GM19467 (cell line): ENCODE data around the gene SUFU.

Source experiments
- ATAC-seq: cut with Tn5 transposase; IDR thresholded peaks from one replicate; pipeline ENCODE4 v1.9.1; 2021; ENCODE audit warnings: mild to moderate bottlenecking, moderate library complexity; ENCODE audit not compliant: unreplicated experiment

Gene SUFU

DNA sequence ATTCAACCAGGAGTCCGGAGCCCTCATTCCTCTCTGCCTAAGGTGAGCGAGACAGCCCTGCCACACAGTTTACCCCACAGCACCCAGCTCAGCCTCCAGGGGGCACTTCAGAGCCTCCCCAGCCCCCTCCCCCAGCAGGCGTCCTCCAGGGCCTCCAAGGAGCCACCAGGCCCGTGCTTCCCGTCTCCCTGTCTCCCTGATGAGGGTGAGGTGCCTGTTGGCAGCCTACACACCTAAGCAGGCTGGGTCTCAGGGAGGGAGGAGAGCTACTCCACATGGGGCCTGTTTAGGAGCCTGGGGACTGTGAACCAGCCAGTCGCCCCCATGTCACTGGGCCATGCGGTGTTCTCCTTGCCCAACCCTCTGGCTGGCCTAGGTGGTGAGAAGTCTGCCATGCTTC lies 111.6 kb downstream of the SUFU start:
- ATAC-seq = no peak

DNA sequence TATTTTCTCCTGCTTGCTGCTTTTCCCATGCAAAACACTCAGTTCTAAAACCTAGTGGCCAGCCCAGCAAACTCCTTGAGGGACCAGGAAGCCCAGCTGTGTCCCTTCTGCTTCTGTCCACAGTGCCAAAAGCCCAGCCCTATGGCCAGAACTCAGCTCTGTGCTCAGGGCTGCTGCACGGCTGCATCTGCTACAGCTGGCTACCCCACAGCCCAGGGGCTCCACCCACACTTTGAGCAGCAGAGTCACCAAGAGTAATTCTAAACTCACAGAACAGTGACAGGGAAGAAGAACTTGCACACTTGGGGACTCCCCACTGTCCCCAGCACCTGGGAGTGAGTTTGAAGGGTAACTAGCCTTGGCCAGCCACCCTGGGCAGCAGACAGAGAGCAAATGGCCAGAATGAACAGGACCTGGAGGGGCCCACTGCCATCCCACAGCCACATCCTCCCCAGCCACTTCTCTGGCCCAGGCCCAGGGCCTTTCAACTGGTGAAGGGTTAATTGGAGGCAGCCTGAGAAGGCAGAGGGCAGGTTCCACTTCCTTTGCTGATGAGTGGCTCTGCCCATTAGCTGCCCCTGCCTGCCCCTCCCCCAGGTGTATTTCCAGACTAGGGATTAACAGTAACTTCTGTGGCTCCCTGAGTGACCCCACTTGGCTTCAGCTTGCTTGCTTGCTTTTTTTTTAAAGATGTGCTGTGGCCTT lies 112.4 kb downstream of the SUFU start:
- ATAC-seq = no peak

DNA sequence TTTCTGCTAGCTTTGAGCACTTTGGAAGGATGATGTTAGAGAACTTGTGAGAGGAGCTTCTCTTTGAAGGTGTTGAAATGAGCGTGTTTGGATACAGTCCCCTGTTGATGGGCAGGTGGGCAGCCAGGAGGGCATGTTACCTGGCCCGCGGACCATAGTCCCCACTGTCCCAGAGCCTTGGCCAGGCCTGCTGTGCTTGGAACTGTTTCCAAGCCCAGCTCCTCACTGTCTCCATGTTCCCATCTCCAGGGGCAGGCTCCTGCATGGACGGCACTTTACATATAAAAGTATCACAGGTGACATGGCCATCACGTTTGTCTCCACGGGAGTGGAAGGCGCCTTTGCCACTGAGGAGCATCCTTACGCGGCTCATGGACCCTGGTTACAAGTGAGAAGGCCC lies 113.3 kb downstream of the SUFU start:
- ATAC-seq = no peak

DNA sequence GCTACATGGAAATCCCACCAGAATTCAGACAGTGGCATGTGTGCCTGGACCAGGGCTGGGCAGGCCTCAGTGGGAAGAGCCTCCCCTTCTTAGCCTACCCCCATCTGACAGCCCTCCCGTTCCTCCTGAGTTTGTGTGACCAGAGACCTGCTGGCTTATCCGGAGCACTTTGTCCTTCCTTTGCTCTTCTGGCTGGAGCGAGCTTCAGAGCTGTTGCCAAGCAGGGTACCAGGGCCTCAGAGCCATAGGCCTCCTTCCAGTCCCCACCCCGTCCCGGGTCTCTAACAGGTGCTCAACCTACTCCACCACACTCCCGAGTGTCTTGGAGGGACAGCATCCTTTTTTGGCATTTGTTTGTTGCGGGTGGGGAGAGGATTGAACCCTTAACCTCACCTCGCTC lies 114.0 kb downstream of the SUFU start:
- ATAC-seq = no peak

DNA sequence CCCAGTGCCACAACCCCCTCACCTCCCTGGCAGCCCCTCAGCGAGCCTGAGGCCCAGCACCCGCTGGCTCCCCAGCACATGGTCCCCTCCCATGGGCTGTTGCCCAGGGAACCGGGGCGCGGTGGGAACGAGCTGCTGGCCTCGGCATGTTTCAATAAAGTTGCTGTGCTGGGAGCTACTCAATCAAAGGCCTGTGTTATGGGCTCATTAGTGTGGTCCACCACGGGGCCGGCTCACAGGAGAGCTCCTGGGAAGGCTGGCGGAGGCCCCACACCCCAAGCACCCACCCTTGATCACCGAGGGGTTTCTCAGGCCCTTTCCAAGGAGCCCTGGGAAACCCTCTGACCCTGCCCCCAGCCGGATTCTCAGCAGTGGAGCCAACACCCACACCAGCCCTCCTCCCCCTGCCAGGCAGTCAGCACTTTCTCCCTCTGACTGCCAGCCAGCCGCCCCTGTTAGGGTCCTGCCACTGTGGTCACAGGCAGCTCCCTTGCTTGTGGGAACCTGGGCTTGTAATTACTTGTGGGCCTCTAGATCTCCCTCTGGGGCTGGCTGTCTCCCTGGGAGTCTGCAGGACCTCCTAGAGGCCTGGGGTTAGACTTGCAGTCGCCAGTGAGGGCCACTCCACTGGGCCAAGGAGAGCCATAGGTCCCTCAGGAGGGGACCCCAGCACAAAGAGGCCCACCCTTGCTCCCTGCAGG lies 115.7 kb downstream of the SUFU start:
- no peak for ATAC-seq

DNA sequence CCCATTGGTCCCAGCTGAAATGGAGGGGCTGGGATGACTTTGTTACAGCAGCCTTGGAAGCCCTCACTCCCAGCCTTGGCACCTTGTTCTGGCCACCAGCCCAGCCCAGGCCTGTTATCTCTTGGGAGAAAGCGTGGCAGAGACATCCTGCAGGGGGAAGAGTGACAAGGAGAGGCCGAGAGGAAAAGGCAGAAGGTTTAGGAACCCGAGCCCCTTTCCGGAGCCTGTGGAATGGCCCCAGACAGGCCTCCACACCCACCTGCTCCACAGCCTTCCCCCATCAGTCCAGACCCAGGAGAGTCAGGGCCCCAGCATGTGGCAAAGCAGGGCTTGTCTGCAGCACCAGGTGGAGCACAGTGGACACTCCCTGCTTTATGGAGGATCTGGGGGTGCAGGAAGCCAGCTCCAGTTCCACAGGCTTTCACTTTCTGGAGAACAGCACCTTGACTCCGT lies 116.4 kb downstream of the SUFU start:
- no peak for ATAC-seq

DNA sequence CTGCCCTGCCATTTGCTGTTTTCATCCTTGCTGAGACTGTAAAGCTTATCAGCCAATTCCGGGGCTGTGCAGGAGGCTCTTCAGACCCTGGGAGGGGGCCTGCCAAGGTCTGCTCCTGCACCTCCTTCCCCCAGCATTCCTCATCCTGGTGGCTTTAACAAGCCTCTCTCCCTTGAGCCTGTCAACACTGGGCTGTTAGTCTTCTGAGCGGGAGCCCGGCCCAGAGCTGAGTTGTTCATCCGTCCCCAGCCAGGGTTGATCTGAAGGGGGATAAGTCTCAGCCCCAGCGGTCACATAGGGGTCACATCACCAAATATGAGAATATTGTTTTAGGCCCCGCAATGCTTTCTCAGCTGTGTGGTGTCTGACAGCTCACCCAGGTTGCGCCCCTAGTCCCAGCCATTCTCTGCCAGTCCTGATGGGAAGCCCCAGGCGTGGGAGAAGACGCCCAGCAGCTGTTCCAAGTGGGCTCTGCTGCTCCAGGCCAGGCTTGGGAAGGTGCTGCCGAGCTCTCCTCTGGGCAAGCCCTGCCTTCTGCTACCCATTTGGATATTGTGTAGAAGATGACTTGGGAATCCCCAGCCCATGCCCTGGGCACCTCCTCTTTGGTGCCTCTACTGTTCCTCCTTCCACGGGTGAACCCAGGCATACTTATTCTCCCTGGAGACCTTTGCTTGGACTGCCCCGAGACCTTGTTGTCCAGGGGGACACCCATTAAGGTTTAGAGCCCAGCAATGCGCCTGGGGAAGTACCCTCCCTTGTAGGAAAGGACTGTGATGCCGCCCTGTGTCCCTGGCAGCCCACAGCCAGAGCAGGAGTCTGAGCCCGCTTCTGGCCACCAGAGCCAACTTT lies 117.0 kb downstream of the SUFU start:
- ATAC-seq = no peak

DNA sequence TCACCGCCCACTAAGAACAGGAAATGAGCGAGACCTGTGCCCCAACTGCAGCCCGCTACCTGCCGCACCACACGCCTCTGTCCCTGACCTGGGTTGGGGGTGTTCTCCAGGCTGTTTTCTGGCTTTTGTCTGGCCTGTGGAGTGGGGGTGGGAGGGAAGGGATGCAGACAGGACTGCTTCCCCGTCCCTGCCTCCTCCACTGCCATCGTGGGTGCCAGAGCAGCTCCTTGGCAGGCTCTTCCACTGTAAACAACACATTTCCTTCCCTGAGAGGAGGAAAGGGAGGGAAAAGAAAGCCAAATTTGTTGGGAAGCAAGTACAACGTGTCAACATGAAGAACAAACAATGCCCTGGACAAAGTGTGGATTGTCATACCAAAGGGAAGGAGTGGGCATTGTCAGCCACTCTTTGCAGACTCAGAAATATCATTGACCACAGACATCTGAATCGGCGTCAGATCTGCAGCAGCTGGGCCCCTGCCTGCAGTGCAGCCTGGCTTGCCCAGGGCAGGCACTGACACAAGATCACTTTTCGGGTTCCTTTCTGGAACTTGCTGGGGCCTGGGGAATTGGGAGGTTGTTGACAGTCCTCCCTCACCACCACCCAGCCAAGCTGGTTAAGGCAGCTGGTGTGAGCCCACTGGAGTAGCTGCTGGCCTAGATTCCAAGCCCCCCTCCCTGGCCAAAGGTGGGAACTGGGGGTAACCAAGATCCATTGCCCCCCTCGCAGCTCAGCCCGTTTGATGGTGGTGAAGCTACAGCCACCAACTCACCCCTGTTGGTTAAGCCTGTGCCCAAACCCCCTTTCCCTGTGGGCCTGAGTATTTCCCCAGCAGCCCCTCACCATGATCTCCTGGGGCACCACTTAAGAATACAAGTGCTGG lies 117.9 kb downstream of the SUFU start:
- no peak for ATAC-seq

DNA sequence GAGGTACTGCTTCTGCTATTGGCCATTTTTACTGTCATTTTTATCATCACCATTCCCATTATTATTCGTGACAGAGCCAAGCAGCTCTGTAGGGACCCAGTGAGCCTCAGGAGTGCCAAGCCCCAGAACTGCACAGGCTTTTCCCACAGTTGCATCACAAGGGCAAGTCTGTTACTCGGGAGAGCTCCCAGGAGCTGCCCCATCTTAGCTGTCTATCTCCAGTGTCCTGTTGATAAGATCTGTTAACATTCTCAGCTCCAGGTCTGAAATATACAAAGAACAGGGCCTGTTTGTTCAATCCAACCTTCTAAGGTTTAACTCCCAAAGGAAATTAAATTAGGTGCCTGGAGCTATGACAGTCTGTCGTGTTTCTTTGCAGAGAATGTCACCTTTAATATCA lies 120.3 kb downstream of the SUFU start:
- ATAC-seq = no peak

DNA sequence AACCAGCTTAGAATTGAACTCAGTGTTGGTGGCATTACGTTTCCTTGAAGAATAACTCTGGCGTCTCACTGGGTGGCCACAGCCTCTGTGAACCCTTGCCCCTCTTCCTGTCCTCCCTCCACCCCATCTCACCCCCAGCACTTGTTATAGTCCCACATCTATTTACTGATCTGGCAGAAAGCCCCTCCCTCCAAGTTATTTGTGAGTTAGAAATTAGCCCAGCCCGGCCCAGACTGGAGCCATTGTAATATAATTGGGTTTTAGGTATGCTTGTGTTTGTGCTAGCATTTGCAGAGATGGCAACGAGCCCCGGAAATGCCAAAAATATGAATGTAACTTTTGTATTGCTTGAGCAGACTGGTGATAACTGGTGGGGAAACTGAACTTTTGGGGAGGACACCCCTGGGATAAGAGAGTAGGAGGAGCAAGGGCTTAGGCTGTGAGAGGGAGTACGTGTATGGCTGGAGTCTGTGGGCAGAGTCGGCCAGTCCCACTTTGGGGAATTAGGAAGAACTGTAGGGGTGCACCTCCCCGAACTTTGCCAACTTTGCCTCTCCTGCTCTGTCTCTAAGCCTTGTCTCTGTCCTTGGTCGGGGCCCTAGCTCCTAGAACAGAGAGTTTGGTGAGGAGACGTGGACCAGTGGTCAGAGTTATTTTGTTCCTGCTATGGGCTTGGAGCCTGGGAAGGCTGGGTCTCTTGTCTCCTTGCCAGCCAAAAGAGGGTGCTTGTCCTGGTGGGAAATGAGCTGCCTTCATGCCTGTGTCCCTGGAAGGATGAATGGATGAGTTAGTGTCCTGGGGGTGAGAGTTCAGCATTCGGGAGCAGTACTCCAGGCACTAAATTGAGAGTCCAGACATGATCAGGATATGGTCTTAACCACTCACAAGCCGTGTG lies 121.2 kb downstream of the SUFU start:
- ATAC-seq = no peak

DNA sequence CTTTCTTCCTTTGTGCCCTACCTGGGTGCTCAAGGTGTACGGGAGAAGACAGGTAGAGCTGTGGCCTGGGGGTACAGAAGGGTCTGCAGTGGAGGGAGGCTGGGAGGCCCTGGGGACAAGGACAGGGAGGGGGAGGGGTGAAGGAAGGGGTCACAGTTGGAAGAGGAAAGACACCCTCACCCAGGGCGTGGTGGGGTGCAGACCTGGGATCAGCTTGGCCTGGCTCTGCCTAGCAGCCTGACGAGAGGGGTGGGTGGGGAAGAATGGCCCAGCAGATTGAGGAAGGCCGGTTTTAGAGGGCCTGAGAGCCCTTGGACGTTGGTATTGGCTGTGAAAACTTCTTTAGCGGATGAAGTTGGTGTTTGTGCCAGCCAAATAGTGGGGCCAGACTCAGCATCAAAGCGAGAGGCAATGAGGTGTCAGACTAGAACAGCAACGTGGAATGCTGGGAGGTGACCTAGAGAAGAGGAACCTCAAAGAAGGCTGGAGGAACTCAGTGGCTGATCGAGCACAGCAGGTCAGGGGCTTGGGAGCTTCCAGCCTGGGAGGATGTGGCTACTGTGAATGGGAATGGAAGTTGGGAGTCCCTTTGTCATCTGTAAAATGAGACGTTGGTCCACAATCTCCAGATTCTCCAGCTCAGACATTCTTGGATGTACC lies 122.4 kb downstream of the SUFU start:
- no peak for ATAC-seq

DNA sequence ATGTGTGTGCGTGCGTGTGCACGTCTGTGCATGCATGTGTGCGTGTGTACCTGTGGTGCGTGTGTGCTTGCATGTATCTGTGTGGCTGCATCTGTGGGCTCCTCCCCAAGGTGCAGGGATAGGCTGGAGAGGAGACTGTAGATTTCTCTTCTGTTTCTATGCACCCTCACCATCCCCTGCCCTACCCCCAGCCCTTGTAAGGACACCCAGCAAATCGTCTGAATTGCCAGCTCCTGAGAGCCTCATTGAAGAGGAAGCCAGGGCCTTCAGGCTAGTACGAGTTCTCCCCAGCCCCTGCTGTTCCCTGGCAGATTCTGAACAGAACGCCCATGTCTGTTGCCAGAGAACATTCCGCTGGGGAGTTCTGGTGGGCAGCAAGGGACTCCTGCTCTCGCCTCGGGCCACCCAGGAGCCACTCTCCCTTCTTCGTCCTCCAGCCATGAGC lies 123.5 kb downstream of the SUFU start:
- ATAC-seq = no peak

DNA sequence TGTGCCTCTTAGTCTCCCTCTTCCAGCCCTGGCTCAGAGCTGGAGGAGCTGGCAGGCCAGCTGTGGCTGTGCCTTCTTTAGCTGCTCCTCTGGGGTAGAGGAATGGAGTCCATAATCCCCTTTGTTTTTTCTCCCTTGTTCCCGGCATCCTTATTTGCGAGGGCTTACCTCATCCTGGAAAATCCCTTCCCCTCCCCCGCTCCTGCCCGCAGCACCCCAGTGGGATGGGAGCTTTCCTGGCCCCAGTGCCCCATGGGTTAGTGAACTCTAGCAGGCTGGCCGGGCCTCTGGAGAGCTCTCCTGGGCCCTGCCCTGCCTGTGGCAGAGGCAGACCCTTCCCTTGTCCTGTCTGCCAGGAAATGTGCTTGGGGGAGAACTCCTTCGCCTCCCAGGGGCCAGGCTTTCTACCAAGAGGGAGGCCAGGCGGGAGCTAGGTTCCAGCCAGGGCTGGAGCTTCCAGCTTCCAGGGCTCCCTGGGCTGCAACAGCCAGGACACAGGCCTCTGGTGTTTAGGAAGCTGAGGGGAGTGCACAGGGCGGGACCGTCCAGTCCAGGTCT lies 124.0 kb downstream of the SUFU start:
- no peak for ATAC-seq

DNA sequence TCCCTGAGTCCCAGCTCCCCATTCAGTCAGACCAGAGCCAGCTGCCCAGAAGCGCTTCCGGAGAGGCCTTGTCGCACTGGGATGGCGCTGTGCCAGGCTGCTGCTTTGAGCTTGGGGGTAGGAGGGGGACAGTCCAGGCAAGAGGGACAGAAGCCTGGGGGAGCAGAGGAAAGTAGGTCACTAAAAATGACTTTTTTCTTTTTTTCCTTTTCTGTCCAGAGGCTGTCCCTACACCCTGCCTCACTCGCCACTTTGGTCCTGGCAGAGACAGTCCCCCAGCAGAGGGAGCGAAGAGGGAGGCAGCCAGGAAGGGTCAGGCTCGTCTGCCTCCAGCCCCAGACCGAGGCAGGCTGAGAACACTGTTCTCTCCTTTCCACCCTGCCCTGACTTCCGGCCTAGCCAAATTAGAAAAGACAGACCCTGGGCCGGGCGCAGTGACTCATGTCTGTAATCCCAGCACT lies 124.7 kb downstream of the SUFU start:
- ATAC-seq = no peak

DNA sequence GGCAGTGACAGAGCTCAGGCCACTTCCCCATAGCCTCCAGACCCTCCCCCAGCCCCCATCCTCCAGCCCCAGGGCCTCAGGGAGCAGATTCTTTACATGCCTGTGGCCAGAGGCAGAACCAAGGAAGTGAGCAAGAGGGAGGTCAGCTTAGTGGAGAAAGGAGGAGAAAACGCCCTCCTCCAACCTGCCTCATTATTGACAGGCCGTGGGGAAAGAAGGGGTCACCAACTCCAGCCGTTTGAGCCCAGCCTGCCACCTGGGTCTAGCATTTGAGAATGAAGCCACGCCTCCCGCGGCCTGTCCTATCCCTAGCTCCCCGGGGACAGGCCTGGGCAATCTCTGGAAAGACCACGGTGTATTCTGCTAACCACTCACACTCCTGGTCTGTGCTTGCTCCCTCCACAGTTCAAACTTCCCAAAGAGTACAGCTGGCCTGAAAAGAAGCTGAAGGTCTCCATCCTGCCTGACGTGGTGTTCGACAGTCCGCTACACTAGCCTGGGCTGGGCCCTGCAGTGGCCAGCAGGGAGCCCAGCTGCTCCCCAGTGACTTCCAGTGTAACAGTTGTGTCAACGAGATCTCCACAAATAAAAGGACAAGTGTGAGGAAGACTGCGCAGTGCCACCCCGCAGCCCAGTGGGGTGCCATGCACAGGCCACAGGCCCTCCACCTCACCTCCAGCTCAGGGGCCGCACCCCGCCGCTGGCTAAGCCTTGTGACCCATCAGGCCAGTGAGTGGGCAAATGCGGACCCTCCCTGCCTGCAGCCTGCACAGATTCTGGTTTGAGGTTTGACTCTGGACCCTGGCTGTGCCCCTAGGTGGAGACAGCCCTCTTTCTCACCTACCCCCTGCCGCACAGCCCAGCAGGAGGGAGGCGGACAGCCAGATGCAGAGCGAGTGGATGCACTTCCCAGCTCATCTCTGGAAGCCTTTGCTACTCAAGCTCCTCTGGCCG lies 126.2 kb downstream of the SUFU start:
- ATAC-seq = no peak

DNA sequence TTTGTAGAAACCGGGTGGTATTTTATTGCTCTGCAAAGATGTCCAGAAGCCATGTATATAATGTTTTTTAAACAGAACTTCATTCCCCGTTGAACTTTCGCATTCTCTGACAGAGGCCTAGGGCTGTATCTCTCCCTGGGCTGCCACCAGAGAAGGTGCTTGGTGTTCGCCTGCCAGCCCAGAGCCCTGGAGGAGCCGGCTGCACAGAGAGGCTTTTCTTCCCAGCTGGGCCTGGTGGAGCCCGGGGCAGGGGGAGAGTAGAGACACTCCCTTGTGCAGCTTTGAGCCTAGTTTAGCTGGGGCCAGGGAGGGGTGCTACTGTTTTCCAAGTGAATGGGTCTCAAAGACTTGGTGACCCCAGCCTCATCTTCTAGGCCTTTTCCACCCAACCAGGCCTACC lies 126.9 kb downstream of the SUFU start:
- no peak for ATAC-seq

DNA sequence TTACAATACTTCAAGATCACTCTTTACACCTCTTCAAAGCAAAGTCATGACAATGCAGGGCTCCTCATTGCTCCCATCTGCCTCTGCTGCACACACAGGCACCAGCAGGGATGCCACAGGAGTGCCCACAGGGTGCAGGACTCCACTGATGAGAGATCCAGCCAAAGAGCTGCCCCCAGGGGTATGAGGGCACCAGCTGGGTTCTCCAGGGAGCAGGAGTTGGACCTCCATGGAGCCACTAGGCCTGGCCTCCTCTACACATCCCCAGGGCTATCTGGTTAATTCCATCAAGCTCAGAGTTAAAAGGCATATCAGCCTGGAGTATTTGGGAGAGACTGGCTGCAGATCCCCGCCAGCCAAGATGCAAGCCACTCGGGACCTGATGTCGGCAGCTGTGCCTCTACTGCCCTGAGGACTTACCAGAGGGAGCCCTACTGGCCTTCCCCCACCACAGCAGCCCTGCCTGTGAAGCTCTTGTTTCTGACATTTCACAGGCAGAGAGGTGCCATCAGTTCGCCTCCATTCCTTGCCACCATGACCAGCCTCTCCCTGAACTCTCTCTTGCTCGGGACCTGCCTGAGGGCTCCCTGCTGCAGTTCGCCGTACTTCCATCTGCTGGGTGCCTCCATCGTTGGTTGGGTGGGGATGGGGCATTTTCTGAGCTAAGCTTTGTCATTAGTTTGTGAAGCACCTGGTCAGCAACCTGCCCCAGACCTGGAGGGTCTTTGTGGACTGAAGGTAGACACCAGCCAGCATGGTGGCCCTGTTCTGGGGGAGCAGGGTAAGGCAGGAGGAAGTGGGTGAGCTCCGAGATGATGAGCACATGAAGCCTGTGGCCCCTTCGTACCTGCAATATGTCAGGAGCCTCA lies 128.0 kb downstream of the SUFU start:
- no peak for ATAC-seq
